ENCODE measurements around the gene GFI1. TPM values are rescaled to one million over a fixed set of nuclear protein-coding genes. Genes with fewer than 3 reads are reported as not detected.

The GFI1 gene
- total RNA-seq, 1 donor from 2014 or later = not detected

GRCh38 chr1:92458146-92458545 is 28.6 kb downstream of the GFI1 start:
- Histone ChIP-seq H3K27ac (no peak overlapping the region), H3K36me3 (no peaks in the 10 kb centered on the region), H3K4me1 (no peaks in the 10 kb centered on the region), H3K27me3 (no peaks in the 10 kb centered on the region), H3K4me3 (no peak overlapping the region), H3K9me3 (no peaks in the 10 kb centered on the region)
- no peak for DNase-seq (ENCODE audit: low spot score in 2 of 2)
- no peak for TF ChIP-seq CTCF (IDR thresholded peaks at IDR 0.05)
- intact Hi-C loops (cut with DNase I) = no loop called here

GRCh38 chr1:92447976-92448375 is 38.7 kb downstream of the GFI1 start:
- intact Hi-C loops (cut with DNase I) = no loop called here
- H3K36me3 ChIP-seq = no peaks in the 10 kb centered on the region
- no peak overlapping the region for H3K4me3 ChIP-seq
- TF ChIP-seq CTCF (IDR thresholded peaks at IDR 0.05) = no peak
- no peak overlapping the region for H3K27ac ChIP-seq
- DNase-seq (ENCODE audit: low spot score in 2 of 2) = no peak
- H3K4me1 ChIP-seq = no peaks in the 10 kb centered on the region
- H3K27me3 ChIP-seq = no peaks in the 10 kb centered on the region
- no peaks in the 10 kb centered on the region for H3K9me3 ChIP-seq

- Histone ChIP-seq H3K27ac (no peak overlapping the region), H3K4me3 (no peak overlapping the region), H3K36me3 (no peaks in the 10 kb centered on the region), H3K27me3 (no peaks in the 10 kb centered on the region), H3K9me3 (no peaks in the 10 kb centered on the region), H3K4me1 (no peaks in the 10 kb centered on the region)
- no peak for TF ChIP-seq CTCF (IDR thresholded peaks at IDR 0.05)
- intact Hi-C loops (cut with DNase I) = no loop called here
- DNase-seq (ENCODE audit: low spot score in 2 of 2) = no peak
These were observed 39.6 kb downstream of the GFI1 start for GRCh38 chr1:92447033-92447681.

GRCh38 chr1:92446546-92446945 is 40.2 kb downstream of the GFI1 start:
- Histone ChIP-seq H3K4me3 (no peak overlapping the region), H3K4me1 (no peaks in the 10 kb centered on the region), H3K36me3 (no peaks in the 10 kb centered on the region), H3K9me3 (no peaks in the 10 kb centered on the region), H3K27ac (no peak overlapping the region), H3K27me3 (no peaks in the 10 kb centered on the region)
- no peak for TF ChIP-seq CTCF (IDR thresholded peaks at IDR 0.05)
- no peak for DNase-seq (ENCODE audit: low spot score in 2 of 2)
- intact Hi-C loops (cut with DNase I) = no loop called here

- Histone ChIP-seq H3K4me3 (no peak overlapping the region), H3K27ac (no peak overlapping the region), H3K36me3 (no peaks in the 10 kb centered on the region), H3K27me3 (no peaks in the 10 kb centered on the region), H3K4me1 (no peaks in the 10 kb centered on the region), H3K9me3 (no peaks in the 10 kb centered on the region)
- DNase-seq (ENCODE audit: low spot score in 2 of 2) = no peak
- intact Hi-C loops (cut with DNase I) = no loop called here
- TF ChIP-seq CTCF (IDR thresholded peaks at IDR 0.05) = no peak
These were observed 40.9 kb downstream of the GFI1 start for GRCh38 chr1:92445865-92446264.

GRCh38 chr1:92444351-92444750 is 42.4 kb downstream of the GFI1 start:
- Histone ChIP-seq H3K36me3 (no peaks in the 10 kb centered on the region), H3K27ac (no peak overlapping the region), H3K4me3 (no peak overlapping the region), H3K9me3 (no peaks in the 10 kb centered on the region), H3K4me1 (no peaks in the 10 kb centered on the region), H3K27me3 (no peaks in the 10 kb centered on the region)
- intact Hi-C loops (cut with DNase I) = no loop called here
- DNase-seq (ENCODE audit: low spot score in 2 of 2) = no peak
- no peak for TF ChIP-seq CTCF (IDR thresholded peaks at IDR 0.05)
